Gastrocnemius medialis (tissue), 4 donors: ENCODE measurements around the gene AIFM2.

Experiments used
- POLR2A ChIP-seq, 2 donors: fragments of 450-650 bp; IDR thresholded peaks; one replicate each; pipeline ENCODE4 v1.6.1; 2017; ENCODE audit warnings: antibody characterized with exemption in 2 of 2, mild to moderate bottlenecking in 2 of 2, moderate library complexity in 2 of 2
- TF ChIP-seq, protein P1 (sequence below), 5 experiments: fragments of 450-650 bp in 3 of 5; fragments of 200-600 bp in 2 of 5; sonication (generic) in 2 of 5; IDR thresholded peaks in 4 of 5; conservative IDR thresholded peaks in 1 of 5; 1 replicate in 4 of 5; 2 replicates in 1 of 5; pipeline ENCODE4 v1.5.1; 2016 to 2019; ENCODE audit warnings: antibody characterized with exemption in 5 of 5, mild to moderate bottlenecking in 3 of 5, moderate library complexity in 3 of 5

DNA sequence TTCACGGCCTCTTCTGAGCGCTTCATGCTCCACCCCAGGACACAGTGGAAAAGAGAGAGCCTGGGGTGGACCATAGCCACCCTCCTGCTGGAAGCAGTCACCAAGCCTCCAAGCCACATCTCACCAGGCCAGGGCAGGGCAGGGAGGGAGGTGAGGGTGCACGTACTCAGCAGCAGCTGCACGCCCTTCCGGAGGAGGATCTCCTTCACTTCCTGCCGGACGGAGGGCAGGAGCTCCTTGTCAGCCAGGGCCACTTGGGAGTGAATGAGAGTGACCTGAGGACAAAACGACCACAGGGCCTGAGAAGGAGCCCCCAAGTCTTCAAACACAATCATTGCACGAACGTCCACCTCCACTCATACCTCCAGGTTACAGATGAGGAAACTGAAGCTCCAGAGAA, 15.0 kb downstream of the AIFM2 start:
- TF ChIP-seq, protein P1, sequence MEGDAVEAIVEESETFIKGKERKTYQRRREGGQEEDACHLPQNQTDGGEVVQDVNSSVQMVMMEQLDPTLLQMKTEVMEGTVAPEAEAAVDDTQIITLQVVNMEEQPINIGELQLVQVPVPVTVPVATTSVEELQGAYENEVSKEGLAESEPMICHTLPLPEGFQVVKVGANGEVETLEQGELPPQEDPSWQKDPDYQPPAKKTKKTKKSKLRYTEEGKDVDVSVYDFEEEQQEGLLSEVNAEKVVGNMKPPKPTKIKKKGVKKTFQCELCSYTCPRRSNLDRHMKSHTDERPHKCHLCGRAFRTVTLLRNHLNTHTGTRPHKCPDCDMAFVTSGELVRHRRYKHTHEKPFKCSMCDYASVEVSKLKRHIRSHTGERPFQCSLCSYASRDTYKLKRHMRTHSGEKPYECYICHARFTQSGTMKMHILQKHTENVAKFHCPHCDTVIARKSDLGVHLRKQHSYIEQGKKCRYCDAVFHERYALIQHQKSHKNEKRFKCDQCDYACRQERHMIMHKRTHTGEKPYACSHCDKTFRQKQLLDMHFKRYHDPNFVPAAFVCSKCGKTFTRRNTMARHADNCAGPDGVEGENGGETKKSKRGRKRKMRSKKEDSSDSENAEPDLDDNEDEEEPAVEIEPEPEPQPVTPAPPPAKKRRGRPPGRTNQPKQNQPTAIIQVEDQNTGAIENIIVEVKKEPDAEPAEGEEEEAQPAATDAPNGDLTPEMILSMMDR (IDR thresholded peaks at IDR 0.05 in 4 of 5, conservative IDR thresholded peaks at IDR 0.05 in 1 of 5) = no peak
- no peak for TF ChIP-seq POLR2A (IDR thresholded peaks at IDR 0.05)
